Activated CD8-positive, alpha-beta T cell treated with anti-CD3 and anti-CD28 coated beads for 36 hours (primary cell): ENCODE measurements around the gene FOXP3. TPM values are rescaled to one million over a fixed set of nuclear protein-coding genes. Genes with fewer than 3 reads are reported as not detected.
A peak's percentile ranks its signal among the peaks of the same experiment; 100 is the strongest.

Source experiments
- ATAC-seq: fragments of 200-7000 bp; cut with Tn5 transposase; one replicate; pipeline ENCODE4 v1.10.0; 2021; ENCODE audit warnings: mild to moderate bottlenecking, moderate library complexity
- CTCF ChIA-PET: fragments of 350-600 bp; sonication (Branson Sonifier 250); formaldehyde crosslinking; loops from one replicate; lab custom pipeline; 2021; ENCODE audit warnings: antibody characterized with exemption; lab: Charles Lee
- POLR2A ChIA-PET: fragments of 350-600 bp; sonication (Branson Sonifier 250); formaldehyde crosslinking; loops from one replicate; lab custom pipeline; 2021; ENCODE audit warnings: antibody characterized with exemption; lab: Charles Lee
- DNase-seq: peaks from one replicate; pipeline ENCODE4 v3.0.0-alpha.2; 2020
- H3K27ac Mint-ChIP-seq: one replicate; pipeline ENCODE4 v1.8.0; 2021; ENCODE audit warnings: mild to moderate bottlenecking, mixed read lengths
- H3K27me3 Mint-ChIP-seq: one replicate; pipeline ENCODE4 v1.8.0; 2021; ENCODE audit warnings: mixed read lengths
- H3K36me3 Mint-ChIP-seq: one replicate; pipeline ENCODE4 v1.8.0; 2021; ENCODE audit warnings: low read depth, mixed read lengths
- H3K4me1 Mint-ChIP-seq: one replicate; pipeline ENCODE4 v1.8.0; 2021; ENCODE audit warnings: low read depth, mixed read lengths
- H3K4me3 Mint-ChIP-seq: one replicate; pipeline ENCODE4 v1.8.0; 2021; ENCODE audit warnings: mild to moderate bottlenecking, moderate library complexity, mixed read lengths
- H3K9me3 Mint-ChIP-seq: one replicate; pipeline ENCODE4 v1.8.0; 2021; ENCODE audit warnings: mixed read lengths
- CTCF ChIP-seq: fragments of 200-600 bp; IDR thresholded peaks from one replicate; pipeline ENCODE4 v1.8.0; 2022; ENCODE audit warnings: antibody characterized with exemption, mild to moderate bottlenecking
- intact Hi-C: fragments of 100-400 bp; cut with micrococcal nuclease; formaldehyde crosslinking; loops from one replicate; pipeline ENCODE4 v1.10.0; 2022
- total RNA-seq, 2 experiments: library from RNA; stranded (reverse); gene quantifications; one replicate each; pipeline ENCODE4 v1.2.3, GENCODE V29; 2021

Gene FOXP3
- total RNA-seq, 2 experiments from 2014 or later, result 22.3 to 23.5 TPM

GRCh38 chrX:49272421-49272820 is 7.9 kb upstream of the FOXP3 start:
- DNase-seq (peak; percentile 32), ATAC-seq (no peak)
- POLR2A ChIA-PET, result interaction anchor here (0.8 to 2.2 kb wide), 3 partner anchors 9 to 14 kb away, joined by 3 to 11 read pairs (median 6); partner anchors contain the start of gene FOXP3
- CTCF ChIA-PET, result interaction anchor here (0.9 to 1.5 kb wide), 2 partner anchors 9 to 19 kb away, joined by 4 read pairs; partner anchors contain the start of gene FOXP3
- peak overlapping the region; percentile 74 for H3K4me3 Mint-ChIP-seq
- TF ChIP-seq CTCF, result no peak
- peaks cover 71% of the 10 kb centered on the region for H3K4me1 Mint-ChIP-seq
- H3K27ac Mint-ChIP-seq, result peak overlapping the region; percentile 99
- H3K9me3 Mint-ChIP-seq, result no peaks in the 10 kb centered on the region
- H3K36me3 Mint-ChIP-seq, result peaks cover 23% of the 10 kb centered on the region
- intact Hi-C loops, result loop anchor here (5.0 kb wide), 1 partner anchor 80 kb away; no protein-coding TSS in a partner anchor
- H3K27me3 Mint-ChIP-seq, result no peaks in the 10 kb centered on the region

- Mint-ChIP-seq H3K9me3 (no peaks in the 10 kb centered on the region), H3K4me3 (peak overlapping the region; percentile 74), H3K4me1 (peaks cover 62% of the 10 kb centered on the region), H3K27ac (peak overlapping the region; percentile 99), H3K27me3 (no peaks in the 10 kb centered on the region), H3K36me3 (peaks cover 23% of the 10 kb centered on the region)
- CTCF ChIA-PET, result interaction anchor here (1.5 kb wide), 1 partner anchor 8 kb away, joined by 4 read pairs; the partner anchor contains the start of gene FOXP3
- ATAC-seq (no peak), DNase-seq (peak; percentile 35)
- POLR2A ChIA-PET, result no interaction called here
- TF ChIP-seq CTCF, result no peak
- intact Hi-C loops, result loop anchor here (5.0 kb wide), 1 partner anchor 79 kb away; no protein-coding TSS in a partner anchor
These were observed 6.8 kb upstream of the FOXP3 start for GRCh38 chrX:49271341-49271740.

- ATAC-seq, result no peak
- H3K4me1 Mint-ChIP-seq, result peaks cover 56% of the 10 kb centered on the region
- POLR2A ChIA-PET, result interaction anchor here (0.6 kb wide), 1 partner anchor 11 kb away, joined by 3 read pairs; no protein-coding TSS in a partner anchor
- H3K4me3 Mint-ChIP-seq, result peak overlapping the region; percentile 74
- no peaks in the 10 kb centered on the region for H3K9me3 Mint-ChIP-seq
- peak overlapping the region; percentile 99 for H3K27ac Mint-ChIP-seq
- TF ChIP-seq CTCF, result no peak
- no peaks in the 10 kb centered on the region for H3K27me3 Mint-ChIP-seq
- CTCF ChIA-PET, result no interaction called here
- no peak for DNase-seq
- intact Hi-C loops, result loop anchor here (5.0 kb wide), 1 partner anchor 78 kb away; no protein-coding TSS in a partner anchor
- peaks cover 20% of the 10 kb centered on the region for H3K36me3 Mint-ChIP-seq
These were observed 5.9 kb upstream of the FOXP3 start for GRCh38 chrX:49270249-49270921.

DNA sequence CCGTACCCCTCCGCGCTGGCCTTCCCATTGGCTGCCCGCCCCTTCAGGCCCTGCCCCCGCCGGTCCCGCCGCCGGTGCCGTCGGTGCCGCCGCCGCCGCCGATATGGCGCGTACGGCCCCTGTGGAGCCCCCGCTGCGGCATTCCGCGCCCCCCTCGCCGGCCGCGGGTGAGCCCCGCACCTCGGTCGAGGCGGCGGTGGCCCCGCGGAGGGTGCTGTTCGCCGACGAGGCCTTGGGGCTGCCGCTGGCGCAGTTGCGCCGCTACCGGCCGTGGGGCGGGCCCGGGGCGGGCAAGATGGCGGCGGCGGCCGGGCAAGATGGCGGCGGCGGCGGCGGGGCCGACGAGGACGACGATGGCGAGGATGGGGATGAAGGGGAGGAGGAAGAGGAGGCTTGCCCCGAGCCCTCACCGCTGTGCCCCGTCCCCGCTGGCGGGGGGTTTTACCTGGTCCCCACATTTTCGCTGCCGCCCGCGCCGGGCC is 5.3 kb upstream of the FOXP3 start, which contains the start of gene PPP1R3F:
TSS of gene PPP1R3F (plus strand) at position 27 of the 482 bp plus-strand sequence. CDS start at position 104, 77 bp downstream.
- no peaks in the 10 kb centered on the region for H3K9me3 Mint-ChIP-seq
- peak within 1 kb of the TSS; percentile 82 for H3K4me3 Mint-ChIP-seq
- H3K36me3 Mint-ChIP-seq, result peaks cover 15% of the 10 kb centered on the region
- ATAC-seq (peak; percentile 5), DNase-seq (peak; percentile 31)
- TF ChIP-seq CTCF, result no peak
- H3K27ac Mint-ChIP-seq, result peak within 1 kb of the TSS; percentile 99
- H3K27me3 Mint-ChIP-seq, result no peaks in the 10 kb centered on the region
- POLR2A ChIA-PET, result interaction anchor here (0.6 to 1.7 kb wide), 2 partner anchors 11 to 13 kb away, joined by 3 to 7 read pairs; no protein-coding TSS in a partner anchor
- CTCF ChIA-PET, result no interaction called here
- peaks cover 55% of the 10 kb centered on the region for H3K4me1 Mint-ChIP-seq
- intact Hi-C loops, result loop anchor here (5.0 kb wide), 1 partner anchor 78 kb away; no protein-coding TSS in a partner anchor
